Ishikawa (cell line): ENCODE results near the gene SNX13.

Experiments
- CEBPB ChIP-seq: IDR thresholded peaks from 2 replicates; pipeline ENCODE4 v1.6.1; 2012
- CREB1 ChIP-seq: IDR thresholded peaks from 2 replicates; pipeline ENCODE4 v1.6.1; 2012; ENCODE audit warnings: low read depth
- EGR1 ChIP-seq: IDR thresholded peaks from 2 replicates; pipeline ENCODE4 v1.6.1; 2012
- EP300 ChIP-seq: IDR thresholded peaks from 2 replicates; pipeline ENCODE4 v1.6.1; 2012; ENCODE audit warnings: borderline replicate concordance
- FOXM1 ChIP-seq: IDR thresholded peaks from 2 replicates; pipeline ENCODE4 v1.6.1; 2012; ENCODE audit warnings: low read depth, borderline replicate concordance
- MAX ChIP-seq: IDR thresholded peaks from 2 replicates; pipeline ENCODE4 v1.6.1; 2012
- NFIC ChIP-seq: IDR thresholded peaks from 2 replicates; pipeline ENCODE4 v1.6.1; 2012
- RAD21 ChIP-seq: IDR thresholded peaks from 2 replicates; pipeline ENCODE4 v1.6.1; 2012; ENCODE audit warnings: low read depth
- REST ChIP-seq: IDR thresholded peaks from 2 replicates; pipeline ENCODE4 v1.6.1; 2012; ENCODE audit warnings: low read depth, mild to moderate bottlenecking
- TAF1 ChIP-seq: IDR thresholded peaks from 2 replicates; pipeline ENCODE4 v1.6.1; 2012; ENCODE audit warnings: low read depth, mild to moderate bottlenecking
- TCF12 ChIP-seq: IDR thresholded peaks from 2 replicates; pipeline ENCODE4 v1.6.1; 2012; ENCODE audit warnings: low read depth
- TEAD4 ChIP-seq: IDR thresholded peaks from 2 replicates; pipeline ENCODE4 v1.6.1; 2012
- YY1 ChIP-seq: IDR thresholded peaks from 2 replicates; pipeline ENCODE4 v1.6.1; 2012; ENCODE audit warnings: low read depth
- ZBTB7A ChIP-seq: IDR thresholded peaks from 2 replicates; pipeline ENCODE4 v1.6.1; 2012; ENCODE audit warnings: low read depth
- TF ChIP-seq, protein P1 (sequence below): IDR thresholded peaks from 2 replicates; pipeline ENCODE4 v1.6.1; 2012

The SNX13 gene

GRCh38 chr7:17986851-17987250 lies 46.6 kb upstream of the SNX13 start:
- TF ChIP-seq ZBTB7A (no peak), TEAD4 (no peak), CEBPB (no peak), MAX (no peak), TCF12 (no peak), YY1 (no peak), EP300 (no peak), EGR1 (no peak), REST (no peak)

GRCh38 chr7:17985473-17986239 lies 45.4 kb upstream of the SNX13 start:
- TF ChIP-seq EP300: no peak
- no peak for TF ChIP-seq REST
- TF ChIP-seq NFIC: no peak
- TF ChIP-seq EGR1: no peak
- TF ChIP-seq RAD21: no peak
- no peak for TF ChIP-seq TEAD4
- TF ChIP-seq, protein P1, sequence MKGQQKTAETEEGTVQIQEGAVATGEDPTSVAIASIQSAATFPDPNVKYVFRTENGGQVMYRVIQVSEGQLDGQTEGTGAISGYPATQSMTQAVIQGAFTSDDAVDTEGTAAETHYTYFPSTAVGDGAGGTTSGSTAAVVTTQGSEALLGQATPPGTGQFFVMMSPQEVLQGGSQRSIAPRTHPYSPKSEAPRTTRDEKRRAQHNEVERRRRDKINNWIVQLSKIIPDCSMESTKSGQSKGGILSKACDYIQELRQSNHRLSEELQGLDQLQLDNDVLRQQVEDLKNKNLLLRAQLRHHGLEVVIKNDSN: no peak
- TF ChIP-seq TCF12: no peak
- no peak for TF ChIP-seq MAX
- no peak for TF ChIP-seq YY1
- TF ChIP-seq ZBTB7A: no peak
- no peak for TF ChIP-seq FOXM1
- TF ChIP-seq TAF1: no peak
- TF ChIP-seq CREB1: no peak
- no peak for TF ChIP-seq CEBPB

- TF ChIP-seq RAD21: peak; percentile 26; the same call in 1 of the 2 replicates
- no peak for TF ChIP-seq REST
Measured at GRCh38 chr7:17984288-17984687, 44.0 kb upstream of the SNX13 start.

GRCh38 chr7:17983221-17984062 lies 43.1 kb upstream of the SNX13 start:
- TF ChIP-seq EP300: no peak
- no peak for TF ChIP-seq CREB1
- TF ChIP-seq CEBPB: no peak
- TF ChIP-seq TCF12: no peak
- no peak for TF ChIP-seq YY1
- no peak for TF ChIP-seq FOXM1
- TF ChIP-seq, protein P1: no peak
- TF ChIP-seq TAF1: no peak
- no peak for TF ChIP-seq TEAD4
- no peak for TF ChIP-seq EGR1
